ENCODE results near the gene PDZD2. TPM values are rescaled to one million over a fixed set of nuclear protein-coding genes. Genes with fewer than 3 reads are reported as not detected.

The PDZD2 gene
- total RNA-seq, 4 donors from 2014 or later, result 6.2 to 21.4 (median 11.8) TPM

DNA sequence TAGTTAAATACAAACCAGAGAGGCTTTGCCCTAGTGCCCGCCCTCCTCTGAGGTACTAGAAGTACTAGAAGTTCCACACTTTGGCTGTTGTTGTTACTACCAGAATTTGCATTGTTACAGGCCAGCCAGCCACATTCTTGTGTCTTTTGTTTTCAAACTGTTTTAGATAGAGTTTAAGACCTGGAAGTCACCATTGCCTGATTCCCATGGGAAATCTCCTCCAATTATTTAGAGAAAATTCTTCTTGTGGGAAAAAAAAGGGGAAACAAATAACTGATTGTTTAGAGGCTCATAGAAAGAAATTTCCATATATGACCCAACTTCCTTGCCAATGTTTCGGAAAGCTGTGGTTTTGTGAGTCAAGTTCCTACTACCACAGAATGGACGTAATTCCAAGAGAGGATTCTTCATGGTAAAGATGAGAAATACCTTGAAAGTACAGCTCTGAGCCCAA is 282.9 kb downstream of the PDZD2 start:
- Histone ChIP-seq H3K27ac (no peak overlapping the region), H3K4me1 (no peaks in the 10 kb centered on the region), H3K36me3 (no peaks in the 10 kb centered on the region), H3K27me3 (no peaks in the 10 kb centered on the region), H3K4me3 (no peak overlapping the region), H3K9me3 (no peaks in the 10 kb centered on the region)
- TF ChIP-seq, protein P1, sequence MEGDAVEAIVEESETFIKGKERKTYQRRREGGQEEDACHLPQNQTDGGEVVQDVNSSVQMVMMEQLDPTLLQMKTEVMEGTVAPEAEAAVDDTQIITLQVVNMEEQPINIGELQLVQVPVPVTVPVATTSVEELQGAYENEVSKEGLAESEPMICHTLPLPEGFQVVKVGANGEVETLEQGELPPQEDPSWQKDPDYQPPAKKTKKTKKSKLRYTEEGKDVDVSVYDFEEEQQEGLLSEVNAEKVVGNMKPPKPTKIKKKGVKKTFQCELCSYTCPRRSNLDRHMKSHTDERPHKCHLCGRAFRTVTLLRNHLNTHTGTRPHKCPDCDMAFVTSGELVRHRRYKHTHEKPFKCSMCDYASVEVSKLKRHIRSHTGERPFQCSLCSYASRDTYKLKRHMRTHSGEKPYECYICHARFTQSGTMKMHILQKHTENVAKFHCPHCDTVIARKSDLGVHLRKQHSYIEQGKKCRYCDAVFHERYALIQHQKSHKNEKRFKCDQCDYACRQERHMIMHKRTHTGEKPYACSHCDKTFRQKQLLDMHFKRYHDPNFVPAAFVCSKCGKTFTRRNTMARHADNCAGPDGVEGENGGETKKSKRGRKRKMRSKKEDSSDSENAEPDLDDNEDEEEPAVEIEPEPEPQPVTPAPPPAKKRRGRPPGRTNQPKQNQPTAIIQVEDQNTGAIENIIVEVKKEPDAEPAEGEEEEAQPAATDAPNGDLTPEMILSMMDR (IDR thresholded peaks at IDR 0.05), result no peak
- no peak for TF ChIP-seq POLR2A (IDR thresholded peaks at IDR 0.05)
- intact Hi-C loops (cut with DNase I; ENCODE audit: low total_unique reads), result no loop called here
- DNase-seq, result no peak

DNA sequence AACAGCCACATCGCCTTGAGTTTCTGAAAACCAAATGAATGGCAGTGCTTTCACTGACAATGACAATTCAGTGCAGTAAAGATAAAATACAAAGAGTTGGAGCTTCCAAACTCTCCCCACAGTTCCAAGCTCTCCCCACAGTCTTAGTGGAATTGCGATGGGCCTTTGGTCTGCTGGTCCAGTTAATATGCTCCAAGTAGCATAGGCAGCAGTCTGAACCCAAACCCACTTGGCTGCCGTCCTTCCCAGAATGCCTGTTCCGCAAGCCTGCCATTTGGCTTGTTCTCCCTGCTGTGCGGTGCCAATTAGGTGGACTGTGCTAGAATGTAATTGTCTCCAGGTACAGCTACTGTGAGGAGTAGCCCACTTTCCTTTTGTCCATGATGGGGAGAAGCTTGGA is 285.1 kb downstream of the PDZD2 start:
- intact Hi-C loops (cut with DNase I; ENCODE audit: low total_unique reads), result no loop called here
- DNase-seq, result no peak
- H3K27me3 ChIP-seq, result no peaks in the 10 kb centered on the region
- H3K4me3 ChIP-seq, result no peak overlapping the region
- H3K4me1 ChIP-seq, result no peaks in the 10 kb centered on the region
- no peaks in the 10 kb centered on the region for H3K9me3 ChIP-seq
- no peaks in the 10 kb centered on the region for H3K36me3 ChIP-seq
- no peak overlapping the region for H3K27ac ChIP-seq
- TF ChIP-seq, protein P1 (IDR thresholded peaks at IDR 0.05), result no peak
- no peak for TF ChIP-seq POLR2A (IDR thresholded peaks at IDR 0.05)

DNA sequence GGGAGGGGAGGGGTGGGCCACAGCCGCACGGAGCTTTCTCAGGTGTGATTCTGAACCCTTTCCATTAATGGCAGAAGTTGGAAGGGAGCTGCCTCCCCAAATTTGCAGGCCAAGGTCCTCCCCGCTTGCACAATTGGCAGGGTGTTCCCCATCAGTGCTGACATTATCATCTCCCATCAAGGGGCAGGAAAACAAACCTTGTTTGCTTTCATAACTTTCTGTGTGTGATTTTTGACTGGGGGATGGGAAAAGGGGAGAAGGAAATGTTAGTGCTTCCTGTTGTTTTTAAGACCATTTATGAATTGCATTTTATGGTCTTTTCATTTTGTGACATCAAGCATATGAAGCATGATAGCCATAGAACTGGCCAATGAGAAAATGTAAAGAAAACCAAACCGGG is 292.9 kb downstream of the PDZD2 start:
- no peaks in the 10 kb centered on the region for H3K27me3 ChIP-seq
- intact Hi-C loops (cut with DNase I; ENCODE audit: low total_unique reads), result loop anchor here (10.0 kb wide), 1 partner anchor 93 kb away; no protein-coding TSS in a partner anchor
- H3K9me3 ChIP-seq, result no peaks in the 10 kb centered on the region
- no peak overlapping the region for H3K27ac ChIP-seq
- TF ChIP-seq POLR2A (IDR thresholded peaks at IDR 0.05), result no peak
- TF ChIP-seq, protein P1 (IDR thresholded peaks at IDR 0.05), result no peak
- H3K36me3 ChIP-seq, result no peaks in the 10 kb centered on the region
- no peak overlapping the region for H3K4me3 ChIP-seq
- H3K4me1 ChIP-seq, result no peaks in the 10 kb centered on the region
- DNase-seq, result no peak

DNA sequence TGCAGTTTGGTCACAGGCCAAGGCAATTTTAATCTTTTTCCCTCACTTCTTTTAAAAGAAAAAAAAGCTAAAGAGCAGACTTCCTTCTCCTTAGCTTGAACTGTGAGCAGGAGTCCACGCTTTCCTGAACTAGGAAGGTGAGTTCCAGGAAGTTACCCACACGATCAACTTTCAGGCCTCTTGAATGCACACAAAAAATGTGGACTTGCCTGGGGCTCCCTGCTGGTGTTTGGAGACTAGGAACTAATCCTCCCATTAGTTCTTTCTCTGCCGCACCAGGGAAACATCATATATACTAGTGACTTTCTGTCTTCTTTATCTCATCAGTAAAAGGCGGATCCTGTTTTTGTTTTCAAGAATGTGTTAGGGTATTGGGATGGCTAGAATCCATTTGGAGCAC is 295.2 kb downstream of the PDZD2 start:
- no peaks in the 10 kb centered on the region for H3K36me3 ChIP-seq
- TF ChIP-seq, protein P1 (IDR thresholded peaks at IDR 0.05), result no peak
- TF ChIP-seq POLR2A (IDR thresholded peaks at IDR 0.05), result no peak
- no peaks in the 10 kb centered on the region for H3K4me1 ChIP-seq
- intact Hi-C loops (cut with DNase I; ENCODE audit: low total_unique reads), result loop anchor here (10.0 kb wide), 1 partner anchor 91 kb away; no protein-coding TSS in a partner anchor
- no peak overlapping the region for H3K4me3 ChIP-seq
- H3K9me3 ChIP-seq, result no peaks in the 10 kb centered on the region
- no peak overlapping the region for H3K27ac ChIP-seq
- no peak for DNase-seq
- no peaks in the 10 kb centered on the region for H3K27me3 ChIP-seq

DNA sequence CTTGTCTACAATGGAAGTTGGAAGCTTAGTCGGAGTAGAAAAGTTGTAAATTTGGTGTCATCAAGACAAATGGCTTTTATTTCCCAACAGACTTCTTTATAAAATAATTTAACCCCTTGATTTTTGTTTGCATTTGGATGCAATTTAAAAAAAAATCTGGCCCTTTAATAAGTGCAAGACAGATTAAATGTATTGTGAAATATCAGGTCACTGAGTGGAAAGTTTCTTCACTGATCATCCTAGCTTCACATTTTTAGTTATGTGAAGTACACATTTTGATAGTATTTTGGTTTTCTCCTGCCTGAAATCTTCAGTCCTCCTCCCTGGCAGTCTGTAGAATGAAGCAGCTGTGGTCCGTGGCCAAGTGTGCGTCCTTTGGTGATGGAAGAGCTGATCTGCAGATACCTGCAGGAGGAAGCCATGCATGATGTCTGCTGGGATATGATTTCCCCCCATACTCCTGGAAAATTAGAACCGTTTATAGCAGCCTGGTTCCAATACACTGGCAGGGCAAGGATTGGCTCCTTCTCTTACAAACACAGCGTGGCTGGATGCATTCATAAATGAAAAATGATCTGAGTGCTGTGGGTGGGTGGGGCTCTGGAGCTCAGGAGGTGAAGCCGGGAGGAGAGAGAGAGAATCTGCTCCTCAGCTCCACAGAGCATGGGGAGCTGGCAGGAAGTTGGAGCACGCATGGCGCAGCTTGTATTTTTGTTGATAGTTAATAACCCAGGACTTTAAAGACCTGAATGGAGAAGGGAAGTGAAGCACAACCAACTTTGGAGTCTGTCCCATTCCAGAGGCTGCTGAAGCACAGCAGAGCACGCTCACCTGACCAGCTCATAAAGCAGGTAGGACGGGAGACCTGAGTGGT is 296.8 kb downstream of the PDZD2 start:
- peak overlapping the region; percentile 57 to 64 for H3K27ac ChIP-seq
- intact Hi-C loops (cut with DNase I; ENCODE audit: low total_unique reads), result loop anchor here (10.0 kb wide), 1 partner anchor 89 kb away; no protein-coding TSS in a partner anchor
- no peaks in the 10 kb centered on the region for H3K36me3 ChIP-seq
- TF ChIP-seq POLR2A (IDR thresholded peaks at IDR 0.05), result no peak
- TF ChIP-seq, protein P1 (IDR thresholded peaks at IDR 0.05), result no peak
- no peaks in the 10 kb centered on the region for H3K4me1 ChIP-seq
- H3K9me3 ChIP-seq, result no peaks in the 10 kb centered on the region
- no peaks in the 10 kb centered on the region for H3K27me3 ChIP-seq
- DNase-seq, result peak; percentile 37 to 38
- H3K4me3 ChIP-seq, result peak overlapping the region; percentile 11 to 35
